B cell (primary cell): Measurements from ENCODE around the gene MOV10L1. TPM values are rescaled to one million over a fixed set of nuclear protein-coding genes. Genes with fewer than 3 reads are reported as not detected.
"Not testable (repeated sequence)": the region's sequence is repeated elsewhere in the genome, so short reads cannot be mapped to it uniquely, and the experiment has no call there.

Experiments used
- ATAC-seq: fragments of 200-7000 bp; cut with Tn5 transposase; one replicate; pipeline ENCODE4 v1.10.0; 2021; ENCODE audit warnings: low read depth, mild to moderate bottlenecking, moderate number of reproducible peaks, moderate library complexity
- CTCF ChIA-PET: fragments of 350-600 bp; sonication (Branson Sonifier 250); formaldehyde crosslinking; loops from one replicate; lab custom pipeline; 2021; ENCODE audit warnings: antibody characterized with exemption, inconsistent platforms; lab: Charles Lee
- POLR2A ChIA-PET: fragments of 350-600 bp; sonication (Branson Sonifier 250); formaldehyde crosslinking; loops from one replicate; lab custom pipeline; 2021; ENCODE audit warnings: antibody characterized with exemption; lab: Charles Lee
- DNase-seq: peaks from one replicate; pipeline ENCODE4 v3.0.0; 2013
- H2AFZ ChIP-seq: 2 replicates; pipeline ENCODE4 v1.6.1; 2012; ENCODE audit warnings: mild to moderate bottlenecking, low read depth, low read length; ENCODE audit not compliant: insufficient read depth, poor library complexity, severe bottlenecking
- H3K27ac ChIP-seq, 2 donors: 1 replicate in 1 of 2; 2 replicates in 1 of 2; pipeline ENCODE4 v1.5.1; 2012 to 2013; ENCODE audit warnings: low read length in 2 of 2, mild to moderate bottlenecking in 2 of 2, moderate library complexity in 1 of 2
- H3K27me3 ChIP-seq, 4 experiments: fragments of 200-600 bp in 1 of 4; sonication (generic) in 1 of 4; replicated peaks in 1 of 4; 1 replicate in 2 of 4; 2 replicates in 2 of 4; pipeline versions ENCODE4 v1.6.1 to v1.7.0; 2013 to 2016; ENCODE audit warnings: low read length in 3 of 4, mild to moderate bottlenecking in 2 of 4, mixed read lengths in 1 of 4, moderate library complexity in 1 of 4; ENCODE audit not compliant: insufficient read depth in 4 of 4, control insufficient read depth in 3 of 4; ENCODE audit errors: control extremely low read depth in 1 of 4
- H3K36me3 ChIP-seq, 2 experiments: replicated peaks in 1 of 2; 1 replicate in 1 of 2; 2 replicates in 1 of 2; pipeline versions ENCODE4 v1.6.1 to v1.7.1; 2013; ENCODE audit warnings: low read length in 1 of 2; ENCODE audit not compliant: insufficient read depth in 2 of 2, control insufficient read depth in 1 of 2; ENCODE audit errors: control extremely low read depth in 1 of 2, extremely low read depth in 1 of 2
- H3K4me1 ChIP-seq, 2 donors: fragments of 200-600 bp in 1 of 2; sonication (generic) in 1 of 2; 1 replicate in 1 of 2; 2 replicates in 1 of 2; pipeline versions ENCODE4 v1.5.1 to v1.6.1; 2013 to 2017; ENCODE audit warnings: low read length in 2 of 2; ENCODE audit not compliant: control insufficient read depth in 2 of 2, insufficient read depth in 2 of 2
- H3K4me2 ChIP-seq: replicated peaks from 2 replicates; pipeline ENCODE3; 2012; ENCODE audit warnings: mild to moderate bottlenecking, low read depth, low read length; ENCODE audit not compliant: poor library complexity, severe bottlenecking
- H3K4me3 ChIP-seq, 5 experiments: fragments of 200-600 bp in 1 of 5; sonication (generic) in 1 of 5; 1 replicate in 3 of 5; 2 replicates in 2 of 5; pipeline versions ENCODE4 v1.5.1 to v1.7.0; 2011 to 2016; ENCODE audit warnings: low read length in 4 of 5, mild to moderate bottlenecking in 4 of 5, low read depth in 2 of 5, control low read depth in 1 of 5, moderate library complexity in 1 of 5; ENCODE audit not compliant: insufficient read depth in 1 of 5; ENCODE audit errors: control extremely low read depth in 1 of 5, extremely low read depth in 1 of 5
- H3K79me2 ChIP-seq: fragments of 200-600 bp; sonication (generic); one replicate; pipeline ENCODE4 v1.6.0; 2016; ENCODE audit warnings: low read length; ENCODE audit not compliant: control insufficient read depth, insufficient read depth
- H3K9ac ChIP-seq: fragments of 200-600 bp; sonication (generic); 2 replicates; pipeline ENCODE4 v1.6.1; 2017; ENCODE audit warnings: mild to moderate bottlenecking, low read length, moderate library complexity
- H3K9me3 ChIP-seq, 3 donors: one replicate each; pipeline versions ENCODE4 v1.6.1 to v1.7.1; 2013; ENCODE audit warnings: low read length in 2 of 3; ENCODE audit not compliant: control insufficient read depth in 2 of 3, insufficient read depth in 1 of 3; ENCODE audit errors: control extremely low read depth in 1 of 3
- H4K20me1 ChIP-seq: 2 replicates; pipeline ENCODE4 v1.6.0; 2012; ENCODE audit warnings: mild to moderate bottlenecking, low read length; ENCODE audit not compliant: insufficient read depth, control insufficient read depth, poor library complexity, severe bottlenecking
- H3K27ac Mint-ChIP-seq: one replicate; pipeline ENCODE4 v1.8.0; 2021; ENCODE audit warnings: mixed read lengths
- H3K27me3 Mint-ChIP-seq: one replicate; pipeline ENCODE4 v1.8.0; 2021; ENCODE audit warnings: mixed read lengths
- H3K4me1 Mint-ChIP-seq: one replicate; pipeline ENCODE4 v1.8.0; 2021; ENCODE audit warnings: mixed read lengths
- H3K4me3 Mint-ChIP-seq: one replicate; pipeline ENCODE4 v1.8.0; 2021; ENCODE audit warnings: mixed read lengths
- H3K9me3 Mint-ChIP-seq: one replicate; pipeline ENCODE4 v1.8.0; 2022; ENCODE audit warnings: mixed read lengths; ENCODE audit not compliant: insufficient read depth
- CTCF ChIP-seq: fragments of 200-600 bp; IDR thresholded peaks from one replicate; pipeline ENCODE4 v1.8.0; 2022; ENCODE audit warnings: antibody characterized with exemption, mild to moderate bottlenecking
- EZH2 ChIP-seq: IDR thresholded peaks from 2 replicates; pipeline ENCODE4 v1.6.1; 2012; ENCODE audit warnings: borderline replicate concordance, low read depth, mild to moderate bottlenecking, moderate library complexity, low read length; ENCODE audit not compliant: insufficient read depth, poor library complexity, severe bottlenecking
- WGBS: methylation state at CpG from one replicate; pipeline ENCODE4 v1.1.5; 2013; ENCODE audit warnings: missing lambda C conversion rate; ENCODE audit not compliant: insufficient coverage; 5-methylcytosine and 5-hydroxymethylcytosine counted together
- intact Hi-C: fragments of 100-400 bp; cut with micrococcal nuclease; formaldehyde crosslinking; loops from one replicate; pipeline ENCODE4 v1.10.0; 2022
- polyA plus RNA-seq: library from polyadenylated mRNA; depleted of rRNA; stranded (reverse); fragments of >200 nt; gene quantifications from 2 replicates; pipeline ENCODE4 v1.2.3, GENCODE V29; 2012
- total RNA-seq, 2 donors: library from RNA; stranded (reverse); fragments of 120-200 nt in 1 of 2; gene quantifications; 1 replicate in 1 of 2; 2 replicates in 1 of 2; pipeline versions ENCODE4 v1.2.3 to v1.2.4, GENCODE V29; 2013 to 2022

Gene MOV10L1
- total and polyA plus RNA-seq, 2 donors (not counting 1 experiment from before 2014, with no cell fraction given) = not detected

DNA sequence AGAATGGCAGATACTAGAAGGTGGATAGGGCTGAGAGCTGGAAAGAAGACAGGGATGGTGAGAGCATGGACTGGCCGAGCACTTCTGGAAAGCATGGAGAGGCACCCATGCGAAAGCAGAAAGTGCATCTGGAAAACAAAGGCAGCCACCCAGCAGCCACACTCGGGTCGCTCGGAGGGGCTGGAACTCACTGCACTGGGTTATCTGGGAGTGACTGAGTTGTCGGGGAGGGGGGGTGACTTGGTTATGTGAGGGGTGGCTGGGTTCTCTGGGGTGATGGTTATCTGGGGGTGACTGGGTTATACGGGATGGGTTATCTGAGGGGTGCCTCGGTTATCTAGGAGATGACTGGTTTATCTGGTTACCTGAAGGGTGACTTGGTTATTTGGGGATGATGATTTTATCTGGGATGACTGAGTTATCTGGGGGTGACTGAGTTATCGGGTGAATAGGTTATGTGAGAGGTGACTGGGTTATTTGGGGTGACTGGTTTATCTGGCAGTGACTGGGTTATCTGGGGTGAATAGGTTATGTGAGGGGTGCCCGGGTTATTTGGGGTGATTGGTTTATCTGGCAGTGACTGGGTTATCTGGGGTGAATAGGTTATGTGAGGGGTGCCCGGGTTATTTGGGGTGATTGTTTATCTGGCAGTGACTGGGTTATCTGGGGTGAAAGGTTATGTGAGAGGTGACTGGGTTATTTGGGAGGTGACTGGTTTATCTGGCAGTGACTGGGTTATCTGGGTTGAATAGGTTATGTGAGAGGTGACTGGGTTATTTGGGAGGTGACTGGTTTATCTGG is 78.1 kb downstream of the MOV10L1 start:
- Mint-ChIP-seq H3K4me1 (peaks cover 12% of the 10 kb centered on the region), H3K4me3 (peak overlapping the region; percentile 73)
- POLR2A ChIA-PET = no interaction called here

DNA sequence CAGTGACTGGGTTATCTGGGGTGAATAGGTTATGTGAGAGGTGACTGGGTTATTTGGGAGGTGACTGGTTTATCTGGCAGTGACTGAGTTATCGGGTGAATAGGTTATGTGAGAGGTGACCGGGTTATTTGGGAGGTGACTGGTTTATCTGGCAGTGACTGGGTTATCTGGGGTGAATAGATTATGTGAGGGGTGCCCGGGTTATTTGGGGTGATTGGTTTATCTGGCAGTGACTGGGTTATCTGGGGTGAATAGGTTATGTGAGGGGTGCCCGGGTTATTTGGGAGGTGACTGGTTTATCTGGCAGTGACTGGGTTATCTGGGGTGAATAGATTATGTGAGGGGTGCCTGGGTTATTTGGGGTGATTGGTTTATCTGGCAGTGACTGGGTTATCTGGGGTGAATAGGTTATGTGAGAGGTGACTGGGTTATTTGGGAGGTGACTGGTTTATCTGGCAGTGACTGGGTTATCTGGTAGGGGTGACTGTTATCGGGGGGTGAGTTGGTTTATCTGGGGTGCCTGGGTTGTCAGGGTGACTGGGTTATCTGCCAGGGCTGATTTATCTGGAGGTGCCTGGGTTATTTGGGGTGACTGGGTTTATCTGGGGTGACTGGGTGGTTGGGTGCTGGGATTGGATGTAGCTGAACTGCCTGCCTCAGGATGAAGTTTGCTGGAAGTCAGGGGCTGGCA is 78.8 kb downstream of the MOV10L1 start:
- H3K79me2 ChIP-seq, ATAC-seq, H3K9me3 ChIP-seq, H4K20me1 ChIP-seq, DNase-seq, H3K4me2 ChIP-seq, H3K36me3 ChIP-seq, POLR2A ChIA-PET, H3K9me3 Mint-ChIP-seq, H2AFZ ChIP-seq, intact Hi-C loops, H3K27ac ChIP-seq, H3K4me3 ChIP-seq, H3K9ac ChIP-seq: not testable (repeated sequence)
- Histone ChIP-seq H3K27me3 (peaks cover 0 to 27% (median 18%) of the 10 kb centered on the region in 4 experiments), H3K4me1 (peaks cover 20 to 21% of the 10 kb centered on the region in 2 donors)
- WGBS = 72% methylated on average over 2 of the region's 5 CpGs
- Mint-ChIP-seq H3K4me1 (peaks cover 19% of the 10 kb centered on the region), H3K4me3 (peak overlapping the region; percentile 73), H3K27ac (peak overlapping the region; percentile 62), H3K27me3 (peaks cover 31% of the 10 kb centered on the region)
- CTCF ChIA-PET = interaction anchor here (0.9 to 1.2 kb wide), 2 partner anchors 20 to 43 kb away, joined by 3 to 4 read pairs; no protein-coding TSS in a partner anchor

More for the DNA sequence above, 78.1 kb downstream of the MOV10L1 start:
- WGBS = 80% methylated on average over 11 of the region's 11 CpGs
- Mint-ChIP-seq H3K27me3 (peaks cover 33% of the 10 kb centered on the region), H3K27ac (no peak overlapping the region), H3K9me3 (no peaks in the 10 kb centered on the region)
- intact Hi-C loops = no loop called here
- Histone ChIP-seq H3K4me2 (no peak overlapping the region), H4K20me1 (no peaks in the 10 kb centered on the region), H3K36me3 (no peaks in the 10 kb centered on the region), H3K27ac (no peak overlapping the region), H3K4me1 (peaks cover 12 to 14% of the 10 kb centered on the region in 2 donors), H3K79me2 (no peaks in the 10 kb centered on the region), H3K9me3 (peaks cover 0 to 5% (median 0%) of the 10 kb centered on the region in 3 donors), H3K4me3 (no peak overlapping the region), H2AFZ (no peak overlapping the region), H3K27me3 (peaks cover 0 to 27% (median 18%) of the 10 kb centered on the region in 4 experiments), H3K9ac (no peak overlapping the region)
- ATAC-seq (no peak), DNase-seq (no peak)
- TF ChIP-seq CTCF (no peak), EZH2 (no peak)
- CTCF ChIA-PET = no interaction called here
